ENCODE data around the gene PCK1. TPM values are rescaled to one million over a fixed set of nuclear protein-coding genes. Genes with fewer than 3 reads are reported as not detected.

Gene PCK1
- total and polyA plus RNA-seq, 2 of the 8 experiments (the other 6 are each of a cell fraction or from before 2014, with no cell fraction given): not detected

DNA sequence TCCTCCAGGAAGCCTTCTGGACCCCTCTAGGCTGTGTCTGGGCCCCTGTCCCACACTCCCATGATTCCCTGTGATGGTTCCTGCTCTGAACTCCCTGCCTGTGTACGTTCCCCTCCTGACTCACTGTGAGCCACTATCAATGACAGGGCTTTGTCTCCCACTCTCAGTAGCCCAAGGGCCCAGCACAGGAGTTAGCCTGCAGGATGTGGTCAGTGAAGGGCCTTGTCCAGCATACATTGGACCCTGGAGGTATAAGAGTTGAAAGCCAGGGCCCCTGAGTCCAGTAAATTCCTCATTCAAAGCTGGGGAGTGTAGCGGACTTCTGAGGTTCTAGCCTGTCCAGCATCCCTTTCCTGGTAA, 40.3 kb downstream of the PCK1 start:
- ChIA-PET CTCF (ENCODE audit: partially characterized antibody) (interaction anchor here (0.8 to 3.2 kb wide), 11 partner anchors 9 to 608 kb away, joined by 3 to 25 read pairs (median 5); partner anchors contain the start of gene ZBP1), POLR2A (ENCODE audit: partially characterized antibody) (no interaction called here)
- H2AK5ac ChIP-seq (ENCODE audit: low read depth, low read length): no peak overlapping the region
- no peak overlapping the region for H3K14ac ChIP-seq (ENCODE audit: insufficient read length)
- DNase-seq (ENCODE audit: low read depth in 1 of 2, low spot score in 2 of 2) (no peak), FAIRE-seq (no peak)
- TF ChIP-seq POU5F1 (IDR thresholded peaks at IDR 0.05; ENCODE audit: low read depth, low read length): no peak
- TF ChIP-seq GABPA (IDR thresholded peaks at IDR 0.05; ENCODE audit: borderline replicate concordance, insufficient read depth, low read length): no peak
- no peak for TF ChIP-seq SIN3A (conservative IDR thresholded peaks at IDR 0.05 in 1 of 2, IDR thresholded peaks at IDR 0.05 in 1 of 2; ENCODE audit: low read depth in 1 of 2, low read length in 2 of 2)
- no peak for TF ChIP-seq CTCF (IDR thresholded peaks at IDR 0.05; ENCODE audit: control extremely low read depth in 1 of 3, insufficient read depth in 1 of 3, low read depth in 1 of 3, low read length in 3 of 3)
- no peak for TF ChIP-seq HDAC2 (IDR thresholded peaks at IDR 0.05; ENCODE audit: borderline replicate concordance in 1 of 2, low read depth in 2 of 2, low read length in 2 of 2)
- TF ChIP-seq JUN (IDR thresholded peaks at IDR 0.05; ENCODE audit: low read depth, low read length): no peak
- H4K20me1 ChIP-seq (replicated peaks in 1 of 2; ENCODE audit: control insufficient read depth in 1 of 2, insufficient read depth in 2 of 2, low read length in 2 of 2): no peaks in the 10 kb centered on the region
- H3K4ac ChIP-seq (replicated peaks; ENCODE audit: insufficient read length, low read depth, low read length): no peak overlapping the region
- no peak overlapping the region for H2BK15ac ChIP-seq (ENCODE audit: low read length)
- H4K8ac ChIP-seq (ENCODE audit: extremely low read depth, insufficient read depth, low read length): peak overlapping the region; percentile 51; the same call in 1 of the 2 replicates
- no peak overlapping the region for H2BK5ac ChIP-seq (ENCODE audit: low read depth, low read length)
- no peak overlapping the region for H4K5ac ChIP-seq (ENCODE audit: insufficient read length, low read depth, low read length)
- H3K4me2 ChIP-seq (ENCODE audit: insufficient read depth in 1 of 2, low read depth in 2 of 2, low read length in 2 of 2): no peak overlapping the region
- no peak overlapping the region for H2AFZ ChIP-seq (ENCODE audit: low read length)
- no peaks in the 10 kb centered on the region for H3K9me3 ChIP-seq (ENCODE audit: insufficient read depth in 2 of 2, low read depth in 1 of 2, low read length in 1 of 2)
- no peaks in the 10 kb centered on the region for H3K79me2 ChIP-seq (ENCODE audit: control insufficient read depth in 1 of 2, insufficient read depth in 2 of 2, low read length in 2 of 2)
- no peaks in the 10 kb centered on the region for H3K27me3 ChIP-seq (replicated peaks in 1 of 4; ENCODE audit: control insufficient read depth in 3 of 4, extremely low read depth in 1 of 4, insufficient read depth in 3 of 4, low read length in 3 of 4)
- H3K36me3 ChIP-seq (ENCODE audit: control insufficient read depth in 2 of 4, insufficient read depth in 4 of 4, low read length in 3 of 4): no peaks in the 10 kb centered on the region
- no peak overlapping the region for H3K18ac ChIP-seq (ENCODE audit: extremely low read depth, low read length)
- no peak overlapping the region for H3K9ac ChIP-seq (replicated peaks in 1 of 4; ENCODE audit: extremely low read depth in 1 of 4, low read depth in 3 of 4, low read length in 3 of 4)
- H2BK20ac ChIP-seq (ENCODE audit: low read length): no peak overlapping the region
- no peak overlapping the region for H3K4me3 ChIP-seq (ENCODE audit: extremely low read depth in 1 of 4, insufficient read depth in 2 of 4, low read depth in 3 of 4, low read length in 4 of 4)
- WGBS, 2 experiments (ENCODE audit: extremely low coverage in 1 of 2, insufficient coverage in 1 of 2, insufficient read length in 1 of 2, insufficient replicate concordance in 2 of 2, low coverage in 1 of 2, low lambda C conversion rate in 2 of 2, missing lambda C conversion rate in 1 of 2): 97% methylated on average over 2 of the region's 2 CpGs; no CpG with 5 or more reads in 1 of the 2 experiments
- no peaks in the 10 kb centered on the region; a peak in 3 of 7 replicates for H3K4me1 ChIP-seq (replicated peaks in 1 of 4; ENCODE audit: control insufficient read depth in 3 of 4, insufficient read depth in 4 of 4, low read length in 3 of 4)
- no peak overlapping the region for H4K91ac ChIP-seq (replicated peaks; ENCODE audit: insufficient read length, low read length)
- H3K23me2 ChIP-seq (ENCODE audit: low read depth, low read length): no peaks in the 10 kb centered on the region
- H3K27ac ChIP-seq (ENCODE audit: low read depth, low read length): no peak overlapping the region
- no peak overlapping the region for H3K56ac ChIP-seq (replicated peaks; ENCODE audit: insufficient read length, low read depth, low read length)
- H2BK120ac ChIP-seq (replicated peaks; ENCODE audit: low read depth, low read length): no peak overlapping the region
- H3K23ac ChIP-seq (ENCODE audit: insufficient read length): no peak overlapping the region
- H3K79me1 ChIP-seq (ENCODE audit: low read depth, low read length): no peaks in the 10 kb centered on the region
- H2BK12ac ChIP-seq (ENCODE audit: low read depth, low read length): no peak overlapping the region

Data from H1 (cell line).